HG03175 (cell line): Measurements from ENCODE around the gene ERO1A.
"Not testable (repeated sequence)": the region's sequence is repeated elsewhere in the genome, so short reads cannot be mapped to it uniquely, and the experiment has no call there.

Experiments used
- ATAC-seq: cut with Tn5 transposase; IDR thresholded peaks from one replicate; pipeline ENCODE4 v1.9.1; 2021; ENCODE audit warnings: mild to moderate bottlenecking, moderate library complexity; ENCODE audit not compliant: unreplicated experiment

ERO1A gene

GRCh38 chr14:52695481-52696091 lies at the start of gene ERO1A:
Gene ERO1A, minus strand, starts transcription at chr14:52695558. Its CDS starts 77 bp downstream, at chr14:52695481.
- ATAC-seq = peak; percentile 60

- no peak for ATAC-seq
Measured at GRCh38 chr14:52741865-52742264, 46.5 kb upstream of the ERO1A start.

- no peak for ATAC-seq
Measured at GRCh38 chr14:52740751-52741150, 45.4 kb upstream of the ERO1A start.

GRCh38 chr14:52738409-52738808 lies 43.1 kb upstream of the ERO1A start:
- no peak for ATAC-seq

- no peak for ATAC-seq
Measured at GRCh38 chr14:52735921-52736489, 40.6 kb upstream of the ERO1A start.

GRCh38 chr14:52733824-52734223 lies 38.5 kb upstream of the ERO1A start:
- ATAC-seq = no peak

- ATAC-seq = no peak
Measured at GRCh38 chr14:52730709-52731111, 35.4 kb upstream of the ERO1A start.

- ATAC-seq = peak; percentile 92
Measured at GRCh38 chr14:52729925-52730708, 34.8 kb upstream of the ERO1A start, which contains the start of gene STYX. Gene STYX, plus strand, starts transcription at chr14:52730166. Its CDS starts 309 bp downstream, at chr14:52730475.

- ATAC-seq = no peak
Measured at GRCh38 chr14:52729585-52729924, 34.2 kb upstream of the ERO1A start.

GRCh38 chr14:52729035-52729434 lies 33.7 kb upstream of the ERO1A start:
- ATAC-seq = not testable (repeated sequence)

- ATAC-seq = not testable (repeated sequence)
Measured at GRCh38 chr14:52727509-52727908, 32.2 kb upstream of the ERO1A start.

GRCh38 chr14:52724360-52724644 lies 28.9 kb upstream of the ERO1A start:
- ATAC-seq = no peak

- no peak for ATAC-seq
Measured at GRCh38 chr14:52723514-52724359, 28.4 kb upstream of the ERO1A start.

- no peak for ATAC-seq
Measured at GRCh38 chr14:52716155-52716554, 20.8 kb upstream of the ERO1A start.

- ATAC-seq = no peak
Measured at GRCh38 chr14:52711666-52712065, 16.3 kb upstream of the ERO1A start.

- ATAC-seq = peak; percentile 97
Measured at GRCh38 chr14:52706724-52707706, 11.7 kb upstream of the ERO1A start, which contains the start of gene PSMC6. Gene PSMC6, plus strand, starts transcription at chr14:52707200. Its CDS starts 20 bp downstream, at chr14:52707220.

- ATAC-seq = no peak
Measured at GRCh38 chr14:52706286-52706685, 10.9 kb upstream of the ERO1A start.

- no peak for ATAC-seq
Measured at GRCh38 chr14:52703664-52704063, 8.3 kb upstream of the ERO1A start.

GRCh38 chr14:52703225-52703624 lies 7.9 kb upstream of the ERO1A start:
- ATAC-seq = no peak

- no peak for ATAC-seq
Measured at GRCh38 chr14:52701223-52701622, 5.9 kb upstream of the ERO1A start.
